Natural killer cell (primary cell): ENCODE data around the gene COL27A1. TPM values are rescaled to one million over a fixed set of nuclear protein-coding genes. Genes with fewer than 3 reads are reported as not detected.

ENCODE experiments used
- ATAC-seq, 3 donors: fragments of 150-1000 bp in 2 of 3; fragments of 200-7000 bp in 1 of 3; cut with Tn5 transposase; 1 replicate in 1 of 3; 2 replicates in 2 of 3; pipeline ENCODE4 v1.10.0; 2021; ENCODE audit warnings: mild to moderate bottlenecking in 2 of 3, moderate library complexity in 2 of 3
- DNase-seq, 2 donors: peaks; one replicate each; pipeline versions ENCODE4 v3.0.0 to v3.0.0-alpha.2; 2013 to 2021; ENCODE audit warnings: mixed read lengths in 1 of 2
- H3K27ac ChIP-seq: one replicate; pipeline ENCODE4 v1.5.1; 2013; ENCODE audit warnings: mild to moderate bottlenecking, low read length
- H3K27me3 ChIP-seq: one replicate; pipeline ENCODE4 v1.6.1; 2013; ENCODE audit warnings: low read length; ENCODE audit not compliant: control insufficient read depth, insufficient read depth
- H3K36me3 ChIP-seq: one replicate; pipeline ENCODE4 v1.6.1; 2013; ENCODE audit warnings: low read length; ENCODE audit not compliant: control insufficient read depth, insufficient read depth
- H3K4me1 ChIP-seq: one replicate; pipeline ENCODE4 v1.6.1; 2013; ENCODE audit warnings: low read length; ENCODE audit not compliant: control insufficient read depth, insufficient read depth
- H3K4me3 ChIP-seq: one replicate; pipeline ENCODE4 v1.5.1; 2013; ENCODE audit warnings: low read length
- H3K9me3 ChIP-seq: one replicate; pipeline ENCODE4 v1.6.1; 2013; ENCODE audit warnings: low read length; ENCODE audit not compliant: control insufficient read depth, insufficient read depth
- H3K27ac Mint-ChIP-seq, 2 donors: one replicate each; pipeline ENCODE4 v1.8.0; 2022; ENCODE audit warnings: mild to moderate bottlenecking in 2 of 2, mixed read lengths in 2 of 2, moderate library complexity in 1 of 2
- H3K27me3 Mint-ChIP-seq, 2 donors: one replicate each; pipeline ENCODE4 v1.8.0; 2022; ENCODE audit warnings: low read depth in 2 of 2, mixed read lengths in 2 of 2
- H3K36me3 Mint-ChIP-seq: one replicate; pipeline ENCODE4 v1.8.0; 2022; ENCODE audit warnings: mixed read lengths
- H3K4me1 Mint-ChIP-seq, 2 donors: one replicate each; pipeline ENCODE4 v1.8.0; 2022; ENCODE audit warnings: mixed read lengths in 2 of 2
- H3K4me3 Mint-ChIP-seq: one replicate; pipeline ENCODE4 v1.8.0; 2022; ENCODE audit warnings: mild to moderate bottlenecking, moderate library complexity, mixed read lengths
- H3K9me3 Mint-ChIP-seq, 2 donors: one replicate each; pipeline ENCODE4 v1.8.0; 2022; ENCODE audit warnings: mixed read lengths in 2 of 2
- WGBS: methylation state at CpG from one replicate; pipeline ENCODE4 v1.1.7; 2013; ENCODE audit warnings: missing lambda C conversion rate; ENCODE audit not compliant: insufficient coverage; 5-methylcytosine and 5-hydroxymethylcytosine counted together
- intact Hi-C: fragments of 100-400 bp; cut with micrococcal nuclease; formaldehyde crosslinking; loops from one replicate; pipeline ENCODE4 v1.14.2; 2022
- total RNA-seq, 4 donors: library from RNA; stranded (reverse); fragments of 120-200 nt in 1 of 4; gene quantifications; one replicate each; pipeline versions ENCODE4 v1.2.3 to v1.2.4, GENCODE V29; 2013 to 2022
- TF ChIP-seq, protein P1 (sequence below): fragments of 200-600 bp; IDR thresholded peaks from one replicate; pipeline ENCODE4 v1.8.0; 2022; ENCODE audit warnings: antibody characterized with exemption

Gene COL27A1
- total RNA-seq, 3 donors from 2014 or later (not counting 1 experiment from before 2014, with no cell fraction given): not detected

DNA sequence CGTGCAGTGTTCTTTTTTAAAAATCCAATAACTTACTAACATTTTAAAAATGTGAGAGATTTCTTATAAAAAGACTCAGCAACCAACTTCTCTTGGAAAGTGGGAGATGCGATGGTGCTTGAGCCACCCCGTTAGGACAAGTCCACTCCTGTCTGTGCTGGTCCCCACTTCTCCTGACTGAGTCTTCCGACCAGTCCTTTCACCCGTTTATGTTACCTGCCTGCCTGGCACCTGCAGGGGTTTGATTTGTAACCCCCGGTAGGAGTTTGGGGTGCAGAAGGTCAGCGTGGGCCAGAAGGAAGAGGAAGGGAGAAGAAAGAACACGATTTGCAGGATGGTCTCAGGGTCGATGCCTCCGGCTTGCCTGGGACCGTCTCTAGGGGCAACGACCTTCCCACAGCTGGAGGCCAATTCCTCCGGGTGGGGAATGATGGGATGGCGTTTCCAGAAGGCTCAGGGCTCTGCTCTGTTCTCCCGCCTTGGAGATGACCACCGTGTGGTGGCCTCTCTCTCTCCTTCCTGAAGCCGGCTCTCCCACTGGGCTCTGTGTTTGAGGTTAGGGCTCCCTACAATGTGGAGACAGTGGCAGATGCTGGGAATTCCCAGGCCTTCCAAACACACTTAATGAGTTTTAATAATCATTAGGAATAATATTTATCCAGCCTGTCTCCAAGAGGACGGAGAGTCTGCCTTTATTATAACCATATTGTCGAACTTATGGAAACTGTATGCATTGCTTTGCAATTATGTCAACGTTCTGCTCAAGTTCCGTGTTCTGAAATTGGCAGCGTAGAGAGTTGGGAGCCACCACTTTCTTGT is 14.8 kb downstream of the COL27A1 start:
- intact Hi-C loops: no loop called here
- DNase-seq (no peak), ATAC-seq (no peak)
- H3K9me3 Mint-ChIP-seq: no peaks in the 10 kb centered on the region
- Histone ChIP-seq H3K36me3 (no peaks in the 10 kb centered on the region), H3K27me3 (no peaks in the 10 kb centered on the region), H3K4me3 (no peak overlapping the region), H3K4me1 (no peaks in the 10 kb centered on the region), H3K9me3 (no peaks in the 10 kb centered on the region), H3K27ac (no peak overlapping the region)
- H3K4me3 Mint-ChIP-seq: no peak overlapping the region
- no peaks in the 10 kb centered on the region for H3K27me3 Mint-ChIP-seq
- TF ChIP-seq, protein P1, sequence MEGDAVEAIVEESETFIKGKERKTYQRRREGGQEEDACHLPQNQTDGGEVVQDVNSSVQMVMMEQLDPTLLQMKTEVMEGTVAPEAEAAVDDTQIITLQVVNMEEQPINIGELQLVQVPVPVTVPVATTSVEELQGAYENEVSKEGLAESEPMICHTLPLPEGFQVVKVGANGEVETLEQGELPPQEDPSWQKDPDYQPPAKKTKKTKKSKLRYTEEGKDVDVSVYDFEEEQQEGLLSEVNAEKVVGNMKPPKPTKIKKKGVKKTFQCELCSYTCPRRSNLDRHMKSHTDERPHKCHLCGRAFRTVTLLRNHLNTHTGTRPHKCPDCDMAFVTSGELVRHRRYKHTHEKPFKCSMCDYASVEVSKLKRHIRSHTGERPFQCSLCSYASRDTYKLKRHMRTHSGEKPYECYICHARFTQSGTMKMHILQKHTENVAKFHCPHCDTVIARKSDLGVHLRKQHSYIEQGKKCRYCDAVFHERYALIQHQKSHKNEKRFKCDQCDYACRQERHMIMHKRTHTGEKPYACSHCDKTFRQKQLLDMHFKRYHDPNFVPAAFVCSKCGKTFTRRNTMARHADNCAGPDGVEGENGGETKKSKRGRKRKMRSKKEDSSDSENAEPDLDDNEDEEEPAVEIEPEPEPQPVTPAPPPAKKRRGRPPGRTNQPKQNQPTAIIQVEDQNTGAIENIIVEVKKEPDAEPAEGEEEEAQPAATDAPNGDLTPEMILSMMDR: no peak
- no peaks in the 10 kb centered on the region for H3K4me1 Mint-ChIP-seq
- no peak overlapping the region for H3K27ac Mint-ChIP-seq
- H3K36me3 Mint-ChIP-seq: no peaks in the 10 kb centered on the region
- 79% methylated on average over 21 of the region's 22 CpGs for WGBS

DNA sequence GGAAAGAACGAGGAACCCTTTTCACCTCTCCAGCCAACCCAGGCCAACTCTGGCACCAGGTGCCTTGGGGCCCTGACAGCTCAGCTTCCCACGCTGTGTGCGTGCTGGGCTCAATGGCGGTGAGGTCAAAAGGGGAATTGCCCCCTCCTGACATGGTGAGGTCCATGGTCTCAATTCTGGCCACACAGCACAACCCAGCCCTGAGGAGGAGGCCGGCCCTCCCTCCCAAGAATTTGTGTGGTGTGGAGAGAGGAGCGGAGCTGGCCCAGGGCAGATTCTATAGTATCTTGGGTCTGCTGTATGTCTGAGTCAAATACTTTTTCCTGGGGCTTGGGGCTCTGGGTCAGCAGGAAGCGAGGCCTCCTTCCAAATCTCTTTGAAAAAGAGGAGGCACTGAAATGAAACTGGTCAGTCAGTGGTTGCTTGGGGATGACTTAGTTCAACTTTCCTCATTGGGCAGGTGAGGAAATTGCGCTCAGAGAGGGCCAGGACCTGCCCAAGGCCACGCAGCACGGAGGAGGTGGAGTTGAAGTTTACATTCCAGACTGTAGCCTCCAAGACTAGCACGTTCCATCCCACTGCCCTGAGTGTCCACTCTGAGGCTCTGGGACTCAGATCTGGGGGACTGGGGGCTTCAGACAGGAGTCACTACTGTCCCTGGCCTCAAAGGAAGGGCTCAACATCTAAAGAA is 15.6 kb downstream of the COL27A1 start:
- Mint-ChIP-seq H3K4me3 (no peak overlapping the region), H3K36me3 (no peaks in the 10 kb centered on the region), H3K9me3 (no peaks in the 10 kb centered on the region), H3K4me1 (no peaks in the 10 kb centered on the region), H3K27ac (no peak overlapping the region), H3K27me3 (no peaks in the 10 kb centered on the region)
- no peak overlapping the region for H3K27ac ChIP-seq
- DNase-seq: no peak
- H3K4me3 ChIP-seq: no peak overlapping the region
- intact Hi-C loops: no loop called here
- 89% methylated on average over 11 of the region's 11 CpGs for WGBS
- no peaks in the 10 kb centered on the region for H3K27me3 ChIP-seq
- no peaks in the 10 kb centered on the region for H3K9me3 ChIP-seq
- TF ChIP-seq, protein P1: no peak
- no peaks in the 10 kb centered on the region for H3K4me1 ChIP-seq
- no peaks in the 10 kb centered on the region for H3K36me3 ChIP-seq
- no peak for ATAC-seq

DNA sequence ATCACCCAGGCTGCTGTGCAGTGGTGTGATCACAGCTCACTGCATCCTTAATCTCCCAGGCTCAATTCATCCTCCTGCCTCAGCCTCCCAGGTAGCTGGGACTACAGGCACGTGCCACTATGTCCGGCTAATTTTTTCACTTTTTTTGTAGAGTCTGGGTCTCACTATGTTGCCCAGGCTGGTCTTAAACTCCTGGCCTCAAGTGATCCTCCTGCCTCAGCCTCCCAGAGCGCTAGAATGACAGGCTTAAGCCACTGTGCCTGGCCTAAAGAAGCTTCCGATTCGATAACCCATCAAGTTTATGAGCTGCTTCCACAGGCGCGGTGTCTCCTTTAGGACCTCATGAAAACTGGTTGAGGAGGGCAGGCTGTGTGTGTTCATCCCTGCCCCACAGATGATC is 16.2 kb downstream of the COL27A1 start:
- H3K27me3 ChIP-seq: no peaks in the 10 kb centered on the region
- no peak overlapping the region for H3K27ac ChIP-seq
- Mint-ChIP-seq H3K4me3 (no peak overlapping the region), H3K27ac (no peak overlapping the region), H3K27me3 (no peaks in the 10 kb centered on the region), H3K36me3 (no peaks in the 10 kb centered on the region), H3K9me3 (no peaks in the 10 kb centered on the region), H3K4me1 (no peaks in the 10 kb centered on the region)
- WGBS: 93% methylated on average over 7 of the region's 7 CpGs
- no peak overlapping the region for H3K4me3 ChIP-seq
- no peaks in the 10 kb centered on the region for H3K9me3 ChIP-seq
- DNase-seq (no peak), ATAC-seq (no peak)
- no peaks in the 10 kb centered on the region for H3K4me1 ChIP-seq
- TF ChIP-seq, protein P1: no peak
- no peaks in the 10 kb centered on the region for H3K36me3 ChIP-seq
- intact Hi-C loops: no loop called here
